GM18517 (cell line): ENCODE results near the gene CFAP65.

Experiments
- ATAC-seq: cut with Tn5 transposase; IDR thresholded peaks from one replicate; pipeline ENCODE4 v1.9.1; 2021; ENCODE audit warnings: mild to moderate bottlenecking, moderate library complexity; ENCODE audit not compliant: unreplicated experiment

CFAP65 gene

DNA sequence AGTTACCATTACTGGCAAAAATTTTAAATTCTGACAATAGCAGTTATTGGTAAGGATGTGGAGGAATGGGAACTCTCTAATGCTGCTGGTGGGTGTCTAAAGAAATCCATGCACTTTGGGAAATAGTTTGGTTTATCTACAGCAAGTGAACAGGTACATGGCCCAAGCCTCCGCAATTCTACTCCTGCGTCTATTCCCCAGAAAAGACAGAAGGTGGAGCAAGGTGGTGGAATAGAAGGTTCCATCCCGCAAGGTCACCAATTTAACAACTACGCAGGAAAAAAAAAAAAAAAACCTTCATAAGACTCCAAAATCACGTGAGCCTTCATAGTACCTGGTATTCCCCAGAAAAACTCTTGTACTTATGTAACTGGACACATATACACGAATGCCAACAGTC is 6.5 kb downstream of the CFAP65 start:
- no peak for ATAC-seq

DNA sequence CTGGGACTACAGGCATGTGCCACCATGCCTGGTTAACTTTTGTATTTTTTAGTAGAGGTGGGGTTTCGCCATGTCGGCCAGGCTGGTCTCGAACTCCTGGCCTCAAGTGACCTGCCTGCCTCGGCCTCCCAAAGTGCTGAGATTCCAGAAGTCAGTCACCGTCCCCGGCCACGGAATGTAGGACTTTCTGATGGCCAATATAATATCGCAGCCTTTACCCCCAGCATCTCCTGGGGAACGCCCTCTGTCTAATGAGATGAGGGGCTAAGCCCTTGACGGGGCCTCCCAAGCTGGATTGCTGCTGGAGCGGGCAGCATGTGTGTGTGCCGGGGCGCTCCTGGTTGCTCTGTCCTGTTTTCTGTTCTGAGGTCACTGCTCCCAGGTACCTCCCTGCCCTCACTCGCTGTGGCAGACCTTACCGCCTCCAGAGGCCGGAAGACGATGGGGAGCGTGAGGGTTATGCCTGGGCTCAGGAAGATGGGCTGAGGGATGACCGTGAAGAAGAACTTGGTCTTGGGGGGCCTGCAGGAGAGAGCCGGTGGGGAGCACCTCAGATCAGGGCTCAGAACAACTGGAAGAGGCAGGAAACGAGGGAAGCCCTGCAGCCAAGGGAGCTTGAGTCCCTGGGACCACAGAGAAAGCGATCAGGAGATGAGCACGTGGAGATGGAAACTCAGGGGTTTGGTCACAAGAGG is 9.1 kb downstream of the CFAP65 start:
- no peak for ATAC-seq

DNA sequence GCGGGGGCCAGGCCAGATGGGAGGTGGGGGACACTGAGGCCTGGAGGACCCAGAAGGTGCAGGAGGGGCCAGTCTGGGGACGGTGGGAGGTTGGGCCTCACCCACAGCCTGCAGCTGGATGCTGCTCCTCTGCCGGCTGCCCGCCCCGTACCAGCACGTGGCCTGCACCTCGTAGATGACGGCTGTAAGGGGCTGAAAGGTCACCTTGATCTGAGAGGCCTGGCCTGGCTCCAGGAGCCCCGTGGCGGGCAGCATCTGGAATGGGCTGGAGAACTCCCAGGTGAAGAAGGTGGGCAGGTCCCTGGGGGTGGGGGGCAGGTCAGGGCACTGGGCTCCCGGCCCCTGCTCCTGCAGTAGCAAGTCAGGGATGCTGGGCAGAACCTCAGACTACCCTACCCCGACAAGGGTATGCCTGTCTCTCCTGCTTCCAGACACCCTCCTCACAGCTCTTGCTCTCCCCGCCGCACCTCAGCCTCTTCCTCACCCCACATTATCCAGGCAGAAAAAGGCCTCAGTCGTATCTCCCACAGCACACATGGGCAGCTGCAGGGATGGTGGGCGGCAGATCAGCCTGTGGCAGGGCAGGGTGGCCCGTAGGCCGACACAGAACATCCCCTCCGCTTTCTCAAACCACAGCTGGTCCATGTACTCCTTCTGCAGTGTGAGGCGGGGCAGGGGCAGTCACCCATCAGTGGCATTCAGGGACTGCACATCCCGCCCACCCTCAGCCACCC is 10.1 kb downstream of the CFAP65 start:
- ATAC-seq, result no peak

DNA sequence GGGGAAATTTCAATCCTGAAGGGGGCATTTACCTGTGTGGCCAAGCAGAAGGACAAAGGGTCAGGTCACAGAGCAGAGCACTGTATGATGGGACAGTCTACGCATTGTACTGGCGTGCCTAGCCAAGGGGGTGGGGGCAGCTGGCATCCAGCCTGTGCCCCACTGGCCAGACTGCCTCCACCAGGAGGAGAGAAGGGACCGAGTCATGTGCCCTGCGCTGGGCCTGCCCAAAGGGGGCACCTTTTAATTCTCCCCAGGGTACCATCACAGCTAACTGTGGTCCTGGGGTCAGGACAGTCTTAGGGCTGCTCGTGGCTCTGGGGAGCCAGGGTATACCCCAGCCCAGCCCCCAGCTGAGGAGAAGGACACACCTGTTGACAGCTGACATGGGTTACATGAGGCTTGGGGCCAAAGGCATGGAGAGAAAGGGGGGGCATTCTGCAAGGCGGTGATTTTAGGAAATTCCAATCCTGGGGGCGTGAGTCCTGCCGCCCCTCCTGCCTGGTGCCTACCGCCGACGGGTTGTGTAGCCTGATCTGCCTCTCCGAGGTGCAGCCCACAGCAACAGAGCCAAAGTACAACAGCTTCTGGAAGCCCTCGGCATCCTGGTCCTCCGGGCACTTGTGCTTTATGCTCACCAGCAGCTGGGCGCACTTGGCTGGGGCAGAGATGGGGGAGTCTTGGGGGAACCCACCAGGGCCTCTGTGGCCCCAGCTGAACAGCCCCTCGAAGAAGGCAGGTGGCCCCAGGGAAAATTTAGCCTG is 11.0 kb downstream of the CFAP65 start:
- ATAC-seq, result no peak

DNA sequence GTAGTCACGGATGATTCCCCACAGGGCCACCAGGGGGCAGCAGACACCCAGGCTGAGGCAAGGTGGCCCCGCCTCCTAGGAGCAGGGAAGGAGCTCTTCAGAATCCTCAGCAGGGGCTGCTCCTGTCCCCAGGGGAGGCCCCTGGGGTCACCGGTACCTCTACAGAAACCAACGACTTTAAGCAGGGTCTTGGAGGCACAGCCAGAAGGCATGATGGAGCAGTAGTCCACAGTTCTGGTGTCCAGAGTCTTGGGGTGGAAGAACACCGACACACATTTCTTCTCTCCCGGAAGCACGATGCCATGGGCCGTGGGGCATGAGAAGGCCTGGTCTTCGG is 11.5 kb downstream of the CFAP65 start:
- ATAC-seq, result peak; percentile 64

DNA sequence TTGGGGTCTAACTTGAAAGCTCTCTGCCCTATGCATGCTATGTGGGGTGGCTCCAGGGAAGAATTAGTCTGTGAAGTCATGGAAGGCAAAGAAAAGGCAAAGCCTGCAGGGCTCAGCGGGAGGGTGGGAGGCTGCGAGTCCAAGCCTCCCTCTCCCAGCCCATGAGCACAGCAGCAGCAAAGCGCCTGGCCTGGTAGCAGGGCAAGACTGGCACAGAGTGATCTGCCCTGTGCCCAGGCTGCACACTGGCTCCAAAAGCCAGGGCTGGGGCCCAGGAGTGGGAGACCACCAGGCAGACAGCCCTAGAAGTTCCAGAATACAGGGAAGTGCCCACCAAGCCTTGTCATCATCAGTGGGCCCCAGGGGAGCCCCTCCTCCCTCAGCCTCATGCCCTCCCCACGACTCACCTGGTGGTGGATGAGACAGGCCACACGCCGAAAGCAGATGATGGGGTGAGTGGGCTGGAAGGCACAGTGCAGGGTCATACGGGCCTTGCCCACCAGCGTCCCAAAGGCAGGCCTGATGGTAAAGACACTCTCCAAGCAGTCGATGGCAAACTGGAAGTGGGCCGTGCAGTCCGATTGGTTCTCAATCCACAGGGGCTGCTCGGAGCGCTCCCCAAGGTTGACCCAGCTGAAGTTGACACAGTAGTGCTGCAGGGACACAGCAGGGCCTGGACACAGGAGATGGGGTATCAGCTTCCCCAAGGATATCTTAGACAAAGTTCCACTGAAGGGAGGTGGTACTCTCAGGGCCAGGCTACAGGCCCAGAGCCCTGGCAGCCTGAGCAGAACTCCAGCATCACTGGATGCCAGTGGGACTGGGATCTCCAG is 12.1 kb downstream of the CFAP65 start:
- no peak for ATAC-seq

DNA sequence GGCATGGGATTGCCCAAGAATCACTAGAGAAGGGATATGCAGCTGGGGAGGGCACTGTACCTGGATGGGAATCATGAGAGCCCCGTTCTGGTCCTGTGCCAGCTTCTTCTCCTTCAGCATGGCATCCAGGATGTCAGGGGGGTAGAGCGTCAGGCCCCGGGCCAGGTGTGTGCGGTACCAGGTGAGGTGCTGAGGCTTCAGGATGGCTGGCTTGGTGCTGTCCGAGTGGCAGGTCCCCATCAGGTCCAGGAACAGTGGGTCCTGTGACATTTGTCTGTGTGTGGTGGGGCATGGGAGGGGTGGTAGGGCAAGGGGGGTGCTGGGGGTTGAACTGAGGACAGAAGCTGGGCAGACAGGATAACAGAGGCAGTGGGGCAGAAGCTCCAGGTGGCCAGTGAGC is 13.2 kb downstream of the CFAP65 start:
- ATAC-seq, result no peak

DNA sequence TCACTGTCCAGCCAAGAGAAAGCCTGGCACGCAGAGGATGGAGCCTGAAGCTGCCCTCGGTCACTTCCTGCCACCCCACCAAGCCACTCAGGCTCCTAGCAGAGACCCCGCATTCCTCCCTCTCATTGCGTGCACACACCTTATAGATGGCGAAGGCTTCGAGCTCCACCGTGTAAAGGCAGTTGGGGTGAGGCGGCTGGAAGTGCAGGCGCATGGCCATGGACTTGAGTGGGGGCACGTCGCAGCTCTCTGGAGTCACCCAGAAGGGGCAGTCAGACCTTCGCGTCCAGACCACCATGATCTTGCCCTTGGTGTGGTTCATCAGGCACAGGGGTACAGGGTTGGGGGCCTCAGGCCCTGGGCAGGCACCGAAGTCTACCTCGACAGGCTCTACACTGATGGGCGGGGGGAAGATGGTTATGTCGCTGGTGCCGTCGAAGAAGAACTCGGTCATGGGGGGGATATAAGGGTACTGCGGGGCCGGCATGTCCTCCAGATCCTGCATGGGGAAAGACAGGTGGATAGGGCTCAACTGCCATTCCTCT is 13.7 kb downstream of the CFAP65 start:
- ATAC-seq, result no peak

DNA sequence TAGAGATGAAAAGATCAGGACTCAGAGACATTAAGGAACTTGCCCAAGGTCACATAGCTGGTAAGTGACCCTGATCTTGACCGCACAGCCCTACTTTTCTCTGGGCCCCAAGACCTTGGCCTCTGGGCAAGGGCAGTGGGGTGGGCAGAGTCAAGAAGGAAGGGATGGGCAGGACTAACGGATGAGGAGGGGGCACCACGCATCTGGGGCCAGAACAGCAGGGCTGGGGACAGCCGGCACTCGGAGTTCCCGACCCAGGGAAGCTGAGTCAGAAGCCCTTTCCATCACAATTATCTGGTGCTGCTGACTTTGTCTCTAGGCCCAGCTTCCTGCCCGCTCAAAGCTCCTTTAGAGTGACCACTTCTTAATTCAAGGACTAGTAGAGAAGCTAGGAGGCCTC is 14.4 kb downstream of the CFAP65 start:
- no peak for ATAC-seq

DNA sequence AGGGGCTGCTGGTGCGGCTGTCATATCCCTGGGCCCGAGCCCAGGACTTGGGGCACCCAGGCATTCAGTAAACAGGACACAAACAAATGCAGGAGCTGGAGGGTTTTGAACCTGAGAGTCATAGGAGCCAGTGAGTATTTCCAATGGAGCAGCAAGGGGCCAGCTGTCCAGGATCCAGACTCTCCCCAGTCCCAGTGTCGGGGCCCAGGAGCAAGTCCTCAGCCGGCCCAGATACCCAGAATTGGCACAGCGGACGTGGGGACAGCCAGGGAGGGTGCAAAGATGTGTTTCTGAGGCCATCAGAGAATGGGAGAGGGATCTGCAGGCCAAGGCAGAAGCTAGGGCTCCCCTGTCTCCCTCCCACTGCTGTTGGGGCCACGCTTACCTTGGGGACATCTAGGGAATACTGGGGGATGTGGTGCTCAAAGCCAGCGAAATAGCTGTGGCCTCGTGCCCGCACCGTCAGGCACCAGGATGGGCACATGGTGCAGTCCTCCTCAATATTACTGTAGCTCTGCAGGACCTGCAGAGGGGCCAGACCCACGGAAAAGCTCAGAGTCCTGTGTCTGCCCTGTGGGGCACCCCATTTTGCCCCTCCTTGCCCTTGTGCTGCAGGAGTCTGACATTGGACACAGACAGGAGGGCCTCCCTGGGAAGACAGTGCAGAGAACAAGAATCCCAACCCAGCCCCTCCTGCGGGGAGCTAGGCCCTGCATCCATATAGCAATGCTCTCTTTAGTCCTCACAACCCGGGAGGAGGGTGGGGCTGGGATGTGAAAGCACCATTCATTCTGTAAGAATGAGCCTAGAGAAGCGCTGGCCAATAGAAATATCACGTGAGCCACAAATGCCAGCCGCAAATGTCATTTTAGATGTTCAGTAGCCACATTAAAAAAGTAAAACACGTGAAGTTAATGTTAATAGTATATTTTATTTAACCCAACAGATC is 15.4 kb downstream of the CFAP65 start:
- ATAC-seq, result no peak

DNA sequence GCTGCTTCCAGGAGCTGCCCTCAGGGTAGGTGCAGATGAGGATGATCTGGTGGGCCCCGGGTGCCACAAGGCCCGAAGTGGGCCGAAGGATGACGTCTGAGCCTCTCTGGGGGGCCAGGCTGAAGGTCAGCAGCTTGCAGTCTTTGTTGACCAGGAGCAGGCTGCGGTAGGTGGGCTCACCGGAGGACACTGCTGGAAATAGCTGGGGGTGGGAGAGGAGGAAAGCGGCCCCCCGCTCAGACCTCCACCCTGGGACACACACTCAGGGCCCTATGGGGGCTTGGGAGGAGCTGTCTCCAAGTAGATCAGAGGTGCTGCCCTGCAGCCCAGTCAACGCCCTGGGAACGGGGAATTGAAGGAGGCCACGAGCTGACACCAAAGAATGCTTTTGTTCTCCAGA is 17.3 kb downstream of the CFAP65 start:
- ATAC-seq, result no peak

DNA sequence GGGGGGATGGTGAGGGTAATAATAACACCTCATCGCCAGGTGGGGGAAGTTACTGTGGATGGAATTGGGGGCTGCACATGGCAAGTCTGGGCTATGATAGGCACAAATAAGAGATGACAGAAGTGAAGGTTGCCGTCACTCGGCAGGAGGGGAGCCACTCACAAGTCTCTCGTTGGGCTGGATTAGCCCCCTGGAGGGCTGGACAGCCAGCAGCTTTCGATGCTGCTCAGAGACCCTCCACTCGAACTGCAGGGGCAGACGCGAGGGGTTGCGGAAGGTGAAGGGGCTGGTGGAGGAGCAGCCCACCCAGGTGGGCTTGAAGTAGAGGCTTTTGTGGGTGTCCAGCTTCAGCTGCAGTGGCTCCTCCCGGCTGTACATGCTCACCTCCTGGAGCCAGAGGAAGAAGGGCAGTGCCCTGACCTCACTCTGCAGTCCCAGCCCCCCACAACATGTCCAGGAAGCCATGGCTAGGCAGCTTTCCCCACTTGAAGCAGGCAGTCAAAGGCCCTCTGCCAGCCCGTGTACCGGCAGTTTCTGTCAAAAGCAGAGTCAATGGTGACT is 18.2 kb downstream of the CFAP65 start:
- ATAC-seq, result no peak

DNA sequence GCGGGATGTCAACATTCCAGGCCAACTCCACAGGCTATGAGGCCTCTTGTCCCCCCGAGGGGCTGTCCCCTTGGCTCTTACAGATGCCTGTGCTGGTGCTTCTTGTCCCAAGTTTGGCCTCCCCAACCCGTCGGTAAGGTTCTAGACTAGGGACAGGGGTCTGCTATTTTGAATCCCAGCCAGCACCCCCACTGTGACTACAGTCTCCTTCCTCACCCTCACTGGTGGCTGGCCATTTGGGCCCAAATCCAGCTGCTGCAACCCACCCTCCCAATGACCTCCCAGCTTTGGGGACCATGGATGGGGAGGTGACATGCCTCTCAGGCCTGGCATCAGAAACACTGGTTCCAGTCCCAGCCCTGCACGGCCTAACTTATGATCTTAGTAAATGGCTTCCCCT is 18.7 kb downstream of the CFAP65 start:
- no peak for ATAC-seq

DNA sequence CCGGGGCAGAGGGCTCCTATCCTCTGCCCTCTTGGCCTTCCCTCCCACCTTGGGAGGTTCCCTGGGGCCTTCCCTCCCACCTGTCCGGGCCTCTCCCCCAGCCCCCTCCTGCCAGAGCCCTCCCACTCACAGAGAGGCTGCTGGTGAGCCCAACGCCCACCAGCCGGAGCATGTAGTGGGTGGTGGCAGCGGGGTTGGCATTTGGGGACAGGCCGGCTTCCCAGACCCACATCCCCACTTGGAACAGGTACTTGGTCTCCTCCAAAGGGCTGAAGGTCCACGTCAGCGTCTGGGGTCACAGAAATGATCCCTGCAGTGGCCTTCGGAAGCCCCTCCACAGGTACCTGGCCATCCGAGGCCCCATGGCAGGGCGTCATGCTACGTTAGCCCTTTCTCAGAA is 19.3 kb downstream of the CFAP65 start:
- ATAC-seq, result no peak

DNA sequence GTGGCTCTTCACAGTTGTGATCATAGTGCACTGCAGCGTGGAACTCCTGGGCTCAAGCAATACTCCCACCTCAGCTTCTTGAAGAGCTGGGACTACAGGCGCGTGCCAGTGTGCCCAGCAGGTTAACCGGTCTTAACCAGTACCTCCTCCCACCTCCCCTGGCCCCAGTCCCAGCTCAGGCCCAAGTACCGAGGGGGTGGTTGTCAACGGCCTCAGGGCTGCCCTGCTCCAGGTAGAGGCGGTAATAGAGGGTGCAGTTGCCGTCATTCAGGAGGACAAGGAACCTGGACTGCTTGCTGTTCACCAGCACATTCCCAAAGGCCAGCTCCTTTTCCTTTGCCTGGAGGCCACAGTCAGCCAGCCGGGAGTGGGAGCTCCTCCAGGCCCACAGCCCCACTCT is 19.7 kb downstream of the CFAP65 start:
- ATAC-seq, result no peak

DNA sequence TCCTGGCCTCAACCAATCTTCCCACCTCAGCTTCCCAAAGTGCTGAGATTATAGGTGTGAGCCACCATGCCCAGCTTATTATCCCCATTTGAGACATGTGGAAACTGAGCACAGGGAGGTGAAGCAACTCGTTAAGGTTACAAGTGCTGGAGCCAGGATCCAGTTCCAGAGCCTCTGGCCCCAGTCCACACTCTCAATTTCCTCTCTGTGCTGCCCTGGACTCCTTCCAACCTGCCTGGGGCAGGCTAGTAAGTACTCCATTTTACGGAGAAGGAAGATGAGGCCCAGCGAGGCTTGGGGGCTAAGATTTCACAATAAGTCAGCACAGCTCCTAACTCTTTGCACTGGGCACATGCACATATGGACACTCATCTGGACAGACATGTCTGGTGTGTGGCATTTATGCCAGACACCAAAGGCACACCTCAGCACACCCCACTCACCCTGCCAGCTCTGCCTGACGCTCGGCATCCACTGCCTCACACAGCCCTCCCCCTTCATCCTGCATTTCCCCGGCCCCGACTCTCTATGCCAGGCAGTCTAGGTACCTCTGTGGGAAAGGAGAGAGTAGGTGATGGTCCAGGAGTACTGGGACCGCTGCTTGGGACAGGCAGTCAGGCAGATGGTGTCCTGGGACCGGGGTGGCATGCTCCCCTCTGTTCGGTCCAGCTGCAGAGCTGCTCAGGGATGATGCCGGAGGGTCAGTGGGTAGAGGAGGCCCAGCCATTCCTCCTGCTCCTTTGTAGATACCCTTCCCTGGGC is 20.5 kb downstream of the CFAP65 start:
- no peak for ATAC-seq

DNA sequence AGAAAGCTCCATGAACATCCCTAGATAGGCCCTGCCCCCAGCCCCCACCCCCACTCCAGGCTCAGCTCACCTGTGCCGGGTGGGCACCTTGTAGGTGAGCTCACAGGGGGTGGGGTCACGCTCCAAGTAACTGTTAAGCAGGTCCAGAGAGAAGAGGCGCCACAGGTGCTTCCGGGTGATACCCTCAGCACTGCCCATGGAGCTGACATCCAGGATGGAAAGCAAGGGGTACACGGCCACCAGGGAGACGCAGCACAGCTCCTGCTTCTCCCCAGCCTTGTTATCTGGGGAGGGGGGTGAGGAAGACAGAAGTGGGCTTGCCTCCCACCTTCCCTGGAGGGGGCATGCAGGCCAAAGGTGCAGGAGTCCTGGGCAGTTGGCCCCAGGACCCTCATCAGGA is 21.9 kb downstream of the CFAP65 start:
- ATAC-seq, result no peak

DNA sequence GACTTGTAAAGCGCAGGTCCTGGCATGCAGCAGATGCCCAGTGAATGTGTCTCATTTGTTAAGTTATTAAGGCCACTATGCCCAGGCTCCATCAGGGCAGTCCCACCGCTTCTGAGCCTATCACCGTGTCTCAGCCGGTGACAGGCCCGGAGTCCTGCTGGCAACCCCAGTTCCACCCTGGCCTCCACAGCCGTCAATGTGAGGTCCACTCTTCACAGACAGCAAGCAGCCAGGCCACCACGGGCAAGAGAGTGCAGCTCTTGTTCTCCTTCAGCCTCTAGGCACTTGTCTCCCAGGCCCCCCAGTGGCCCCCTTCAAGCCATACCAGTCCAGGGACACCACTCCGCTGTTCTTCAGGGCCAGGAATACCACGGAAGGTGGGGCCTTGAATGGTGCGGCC is 22.6 kb downstream of the CFAP65 start:
- no peak for ATAC-seq

DNA sequence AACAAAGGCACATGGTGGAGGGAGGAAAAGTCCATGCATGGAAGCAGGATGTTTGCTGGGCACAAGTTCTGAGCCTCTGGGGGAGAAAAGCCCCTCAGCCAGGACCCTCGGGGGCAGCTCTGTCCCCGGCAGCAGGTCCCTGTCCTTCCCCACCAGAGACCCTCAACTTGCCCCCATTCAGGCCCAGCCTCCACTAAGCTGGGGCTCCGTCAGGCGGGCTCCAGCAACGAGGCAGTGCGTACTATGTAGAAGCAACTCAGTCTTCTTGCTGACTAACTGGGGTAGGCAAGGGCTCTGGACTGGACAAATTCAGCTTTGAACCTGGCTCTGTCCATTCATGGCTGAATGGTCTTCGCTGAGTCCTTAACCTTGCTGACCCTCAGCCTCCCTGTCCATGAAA is 23.0 kb downstream of the CFAP65 start:
- no peak for ATAC-seq
